Retinal pigment epithelial cell (primary cell): ENCODE data around the gene OGFOD2.

Experiments
- DNase-seq: peaks from one replicate; pipeline ENCODE4 v3.0.0-alpha.2; 2010; ENCODE audit warnings: low read depth
- H3K4me3 ChIP-seq: 2 replicates; pipeline ENCODE4 v1.5.1; 2011; ENCODE audit warnings: mild to moderate bottlenecking, low read length, control low read depth, moderate library complexity
- TF ChIP-seq, protein P1 (sequence below): conservative IDR thresholded peaks from 2 replicates; pipeline ENCODE4 v1.5.1; 2011; ENCODE audit warnings: low read depth, low read length, control low read depth, inconsistent platforms

Gene OGFOD2

GRCh38 chr12:122999196-122999946, 24.3 kb downstream of the OGFOD2 start:
- TF ChIP-seq, protein P1, sequence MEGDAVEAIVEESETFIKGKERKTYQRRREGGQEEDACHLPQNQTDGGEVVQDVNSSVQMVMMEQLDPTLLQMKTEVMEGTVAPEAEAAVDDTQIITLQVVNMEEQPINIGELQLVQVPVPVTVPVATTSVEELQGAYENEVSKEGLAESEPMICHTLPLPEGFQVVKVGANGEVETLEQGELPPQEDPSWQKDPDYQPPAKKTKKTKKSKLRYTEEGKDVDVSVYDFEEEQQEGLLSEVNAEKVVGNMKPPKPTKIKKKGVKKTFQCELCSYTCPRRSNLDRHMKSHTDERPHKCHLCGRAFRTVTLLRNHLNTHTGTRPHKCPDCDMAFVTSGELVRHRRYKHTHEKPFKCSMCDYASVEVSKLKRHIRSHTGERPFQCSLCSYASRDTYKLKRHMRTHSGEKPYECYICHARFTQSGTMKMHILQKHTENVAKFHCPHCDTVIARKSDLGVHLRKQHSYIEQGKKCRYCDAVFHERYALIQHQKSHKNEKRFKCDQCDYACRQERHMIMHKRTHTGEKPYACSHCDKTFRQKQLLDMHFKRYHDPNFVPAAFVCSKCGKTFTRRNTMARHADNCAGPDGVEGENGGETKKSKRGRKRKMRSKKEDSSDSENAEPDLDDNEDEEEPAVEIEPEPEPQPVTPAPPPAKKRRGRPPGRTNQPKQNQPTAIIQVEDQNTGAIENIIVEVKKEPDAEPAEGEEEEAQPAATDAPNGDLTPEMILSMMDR: no peak
- no peak for DNase-seq

GRCh38 chr12:122999986-123000420, 25.0 kb downstream of the OGFOD2 start:
- H3K4me3 ChIP-seq: no peak overlapping the region
- DNase-seq: no peak
- TF ChIP-seq, protein P1: no peak

More at GRCh38 chr12:122999196-122999946, 24.3 kb downstream of the OGFOD2 start:
- no peak overlapping the region for H3K4me3 ChIP-seq

DNA sequence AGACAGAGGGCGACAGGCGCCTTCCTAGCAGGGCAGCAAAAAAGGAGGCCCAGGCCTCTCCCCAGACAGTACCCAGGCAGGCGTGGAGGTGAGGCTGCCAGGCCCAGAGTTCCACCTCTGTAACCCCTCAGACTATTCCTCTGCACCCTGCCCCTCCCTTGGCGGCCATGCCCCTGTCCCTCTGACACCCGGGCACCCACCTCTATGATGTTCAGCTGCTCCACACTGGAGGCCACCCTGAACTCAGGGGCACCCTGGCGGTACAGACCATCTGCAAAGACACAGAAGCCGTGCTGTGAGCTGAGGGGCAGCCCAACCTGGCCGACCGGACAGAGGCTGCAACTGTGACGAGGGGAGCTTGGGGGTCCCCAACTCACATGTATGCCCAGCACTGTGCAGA, 25.5 kb downstream of the OGFOD2 start:
- TF ChIP-seq, protein P1: no peak
- no peak for DNase-seq
- no peak overlapping the region for H3K4me3 ChIP-seq

DNA sequence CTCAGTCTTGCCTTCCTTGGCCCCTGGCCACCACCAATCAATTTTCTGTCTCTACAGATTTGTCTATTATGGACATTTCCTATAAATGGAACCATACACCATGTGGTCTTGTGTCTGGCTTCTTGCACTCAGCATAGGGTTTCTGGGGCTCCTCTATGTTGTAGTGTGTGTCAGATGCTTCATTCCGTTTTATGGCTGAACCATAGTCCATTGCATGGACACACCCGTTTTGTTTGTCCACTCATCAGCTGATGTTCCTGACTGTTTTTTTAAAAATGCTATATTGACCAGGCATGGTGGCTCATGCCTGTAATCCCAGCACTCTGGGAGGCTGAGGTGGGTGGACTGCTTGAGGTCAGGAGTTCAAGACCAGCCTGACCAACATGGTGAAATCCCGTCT, 26.4 kb downstream of the OGFOD2 start:
- no peak overlapping the region for H3K4me3 ChIP-seq
- DNase-seq: no peak
- TF ChIP-seq, protein P1: no peak

DNA sequence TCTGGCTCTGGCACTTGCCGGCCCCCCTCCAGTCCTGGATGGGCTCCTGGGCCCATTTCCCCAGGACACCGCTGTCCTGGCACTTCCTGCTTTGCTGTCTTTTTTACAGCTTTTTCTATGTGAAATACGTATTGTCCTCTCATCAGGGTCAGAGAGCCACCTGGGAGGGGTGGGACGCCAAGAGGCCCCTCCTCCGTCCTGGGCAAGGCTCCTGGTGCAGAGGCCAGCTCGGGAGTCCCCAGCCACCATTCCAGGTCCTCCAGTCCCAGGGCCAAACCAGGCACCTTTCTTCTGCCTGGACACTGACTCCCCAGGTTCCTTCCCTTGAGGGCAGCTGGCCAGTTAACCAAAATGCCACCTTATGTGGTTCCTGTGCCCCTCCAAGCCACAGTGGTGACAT, 28.2 kb downstream of the OGFOD2 start:
- H3K4me3 ChIP-seq: no peak overlapping the region
- DNase-seq: no peak
- TF ChIP-seq, protein P1: no peak

DNA sequence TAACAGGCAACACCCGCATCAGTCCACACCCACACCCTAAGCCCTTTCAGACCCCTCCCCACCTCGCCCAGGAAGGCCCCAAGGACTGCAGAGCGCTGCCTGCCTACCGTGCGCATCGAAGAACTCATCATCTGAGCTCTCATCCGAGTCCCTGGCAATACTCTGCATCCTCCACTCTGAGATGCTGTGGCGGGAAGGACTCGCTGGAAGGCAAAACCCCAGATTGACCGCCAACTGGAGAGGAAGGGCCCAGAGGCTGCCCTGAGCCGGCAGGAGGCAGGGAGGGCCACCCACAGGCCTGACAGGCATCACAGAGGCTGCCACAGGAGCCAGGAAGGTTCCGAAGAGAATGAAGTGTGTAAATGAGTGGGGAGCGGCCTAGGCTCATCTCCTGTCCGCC, 29.2 kb downstream of the OGFOD2 start:
- TF ChIP-seq, protein P1: no peak
- H3K4me3 ChIP-seq: no peak overlapping the region
- DNase-seq: no peak

GRCh38 chr12:123005081-123005626, 30.1 kb downstream of the OGFOD2 start:
- DNase-seq: no peak
- H3K4me3 ChIP-seq: no peak overlapping the region
- TF ChIP-seq, protein P1: no peak
